ENCODE results near the gene COPS6.

DNA sequence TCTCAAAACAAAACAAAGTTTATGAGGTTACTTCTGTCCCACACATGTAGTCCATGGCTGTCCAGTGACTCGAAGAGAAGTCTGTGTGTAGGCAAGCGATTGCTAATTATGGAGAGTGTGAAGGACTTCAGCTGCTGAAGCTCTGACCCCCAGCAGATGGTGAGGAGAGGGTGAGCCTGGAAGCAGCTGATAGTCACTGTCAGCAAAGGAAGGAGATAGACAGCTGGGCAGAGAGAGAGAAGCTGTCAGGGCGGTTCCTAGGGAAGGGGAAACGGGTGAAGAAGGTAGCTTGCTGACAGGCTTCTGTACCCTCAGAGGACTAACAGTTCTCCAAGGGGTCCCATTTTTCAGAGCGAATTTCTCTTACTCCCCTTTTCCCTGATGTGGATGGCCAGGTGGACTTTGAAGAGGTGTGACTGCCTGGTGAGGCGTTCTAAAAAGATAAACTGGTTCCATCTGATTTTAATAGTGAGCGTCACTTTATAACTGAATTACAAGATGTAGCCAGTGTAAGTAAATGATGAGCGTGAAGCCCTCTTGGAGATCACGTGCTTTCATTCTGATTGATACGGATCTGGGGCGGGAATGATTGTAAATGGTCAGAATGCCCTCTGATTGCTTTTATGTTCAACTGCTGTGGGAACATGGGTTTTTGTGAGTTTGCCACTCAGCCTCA, 27.1 kb upstream of the COPS6 start:
- TF ChIP-seq GATA2 (IDR thresholded peaks at IDR 0.05; ENCODE audit: low read depth, low read length) (no peak), GATA3 (IDR thresholded peaks at IDR 0.05; ENCODE audit: low read depth, low read length) (no peak)

All from SH-SY5Y (cell line).